Keratinocyte (primary cell): ENCODE measurements around the gene RASIP1.

Experiments used
- CTCF ChIP-seq, 3 experiments: IDR thresholded peaks in 1 of 3; conservative IDR thresholded peaks in 1 of 3; optimal IDR thresholded peaks in 1 of 3; 2 replicates in 2 of 3; 3 replicates in 1 of 3; pipeline versions ENCODE3 to v1.5.1; 2011; ENCODE audit warnings: low read length in 3 of 3, mild to moderate bottlenecking in 3 of 3, moderate library complexity in 2 of 3, control low read depth in 1 of 3, inconsistent platforms in 1 of 3; ENCODE audit not compliant: insufficient read depth in 2 of 3; ENCODE audit errors: extremely low read depth in 1 of 3
- EZH2 ChIP-seq: IDR thresholded peaks from one replicate; pipeline ENCODE4 v1.6.1; 2012; ENCODE audit warnings: inconsistent platforms, mild to moderate bottlenecking, low read length, moderate library complexity

- TF ChIP-seq CTCF (optimal IDR thresholded peaks at IDR 0.05 in 1 of 3, IDR thresholded peaks at IDR 0.05 in 1 of 3, conservative IDR thresholded peaks at IDR 0.05 in 1 of 3; ENCODE audit: extremely low read depth in 1 of 3, insufficient read depth in 2 of 3, low read length in 3 of 3) = no peak
- TF ChIP-seq EZH2 = no peak
Measured at GRCh38 chr19:48746110-48746509, 5.7 kb upstream of the RASIP1 start.
